SK-N-SH treated with all-trans-retinoic acid at 6 μM for 48 hours (cell line): Measurements from ENCODE around the gene ANKRD44.

Experiments used
- ARNTL ChIP-seq: fragments of 450-650 bp; formaldehyde crosslinking; IDR thresholded peaks from 2 replicates; pipeline ENCODE4 v1.5.0; 2020; ENCODE audit warnings: low read depth, mild to moderate bottlenecking, moderate library complexity, borderline replicate concordance
- CREB5 ChIP-seq: fragments of 250-450 bp; sonication (Bioruptor Pico); IDR thresholded peaks from 2 replicates; pipeline ENCODE4 v1.5.1; 2020; ENCODE audit warnings: low read depth, mild to moderate bottlenecking, moderate library complexity
- PATZ1 ChIP-seq: fragments of 250-450 bp; sonication (Bioruptor Pico); IDR thresholded peaks from 2 replicates; pipeline ENCODE4 v1.8.0; 2020; ENCODE audit warnings: mild to moderate bottlenecking, moderate library complexity, borderline replicate concordance
- RARB ChIP-seq: fragments of 250-450 bp; sonication (Bioruptor Pico); IDR thresholded peaks from 2 replicates; pipeline ENCODE4 v1.8.0; 2021; ENCODE audit warnings: mild to moderate bottlenecking, moderate library complexity
- TOX ChIP-seq: fragments of 250-450 bp; sonication (Bioruptor Pico); IDR thresholded peaks from 2 replicates; pipeline ENCODE4 v1.8.0; 2021; ENCODE audit warnings: mild to moderate bottlenecking, moderate library complexity, borderline replicate concordance
- TSHZ2 ChIP-seq: fragments of 250-450 bp; sonication (Bioruptor Pico); IDR thresholded peaks from 2 replicates; pipeline ENCODE4 v1.5.0; 2020; ENCODE audit warnings: mild to moderate bottlenecking, moderate library complexity
- ZFP30 ChIP-seq: fragments of 450-650 bp; formaldehyde crosslinking; IDR thresholded peaks from 2 replicates; pipeline ENCODE4 v1.5.0; 2022; ENCODE audit warnings: mild to moderate bottlenecking, moderate library complexity

- TF ChIP-seq TOX (CRISPR knock-in tag) (no peak), ARNTL (CRISPR knock-in tag) (no peak), ZFP30 (CRISPR knock-in tag) (no peak), PATZ1 (no peak), RARB (CRISPR knock-in tag) (no peak), TSHZ2 (CRISPR knock-in tag) (no peak), CREB5 (CRISPR knock-in tag) (no peak)
Observed at GRCh38 chr2:196955036-196955435, 355.5 kb downstream of the ANKRD44 start.
